Endothelial cell of umbilical vein (primary cell): Measurements from ENCODE around the gene PHTF1. TPM values are rescaled to one million over a fixed set of nuclear protein-coding genes. Genes with fewer than 3 reads are reported as not detected.

Experiments
- BruUV-seq: library from RNA; stranded (reverse); fragments of 400-500 nt; replicated peaks from 2 replicates; lab custom pipeline; 2021; lab: Mats Ljungman, UMichigan
- CTCF ChIA-PET: fragments of 300-600, 350-600 bp; sonication (Branson Sonifier 250); formaldehyde crosslinking; loops from one replicate; lab custom pipeline; 2021; ENCODE audit warnings: antibody characterized with exemption, inconsistent platforms; lab: Charles Lee
- POLR2A ChIA-PET: fragments of 300-600, 350-600 bp; sonication (Branson Sonifier 250); formaldehyde crosslinking; loops from one replicate; lab custom pipeline; 2021; ENCODE audit warnings: antibody characterized with exemption, inconsistent platforms; lab: Charles Lee
- DNase-seq: peaks from one replicate; pipeline ENCODE4 v3.0.0-alpha.2; 2011; ENCODE audit warnings: low read depth, low spot score
- FAIRE-seq: peaks from 2 replicates; lab custom pipeline; 2011; peaks lifted over from hg19 to GRCh38; lab: Jason Lieb, UNC
- H2AFZ ChIP-seq: 2 replicates; pipeline ENCODE4 v1.6.0; 2012; ENCODE audit warnings: low read depth, low read length, control low read depth, inconsistent platforms
- H3K27ac ChIP-seq: 2 replicates; pipeline ENCODE4 v1.5.1; 2011; ENCODE audit warnings: low read depth, mild to moderate bottlenecking, control low read depth, low read length, moderate library complexity; ENCODE audit not compliant: insufficient read depth
- H3K27me3 ChIP-seq, 2 experiments: 2 replicates each; pipeline versions ENCODE4 v1.6.0 to v1.6.1; 2011; ENCODE audit warnings: low read length in 2 of 2, mixed read lengths in 1 of 2; ENCODE audit not compliant: control insufficient read depth in 2 of 2, insufficient read depth in 2 of 2
- H3K36me3 ChIP-seq, 2 experiments: 2 replicates in 1 of 2; 3 replicates in 1 of 2; pipeline ENCODE4 v1.5.1; 2011; ENCODE audit warnings: low read length in 2 of 2, mild to moderate bottlenecking in 1 of 2, moderate library complexity in 1 of 2; ENCODE audit not compliant: control insufficient read depth in 2 of 2, insufficient read depth in 2 of 2; ENCODE audit errors: extremely low read depth in 1 of 2
- H3K4me1 ChIP-seq: 3 replicates; pipeline ENCODE4 v1.5.1; 2011; ENCODE audit warnings: mild to moderate bottlenecking, low read length; ENCODE audit not compliant: control insufficient read depth, insufficient read depth; ENCODE audit errors: extremely low read depth
- H3K4me2 ChIP-seq: 2 replicates; pipeline ENCODE4 v1.6.1; 2011; ENCODE audit warnings: low read length, control low read depth, mixed read lengths; ENCODE audit not compliant: insufficient read depth
- H3K4me3 ChIP-seq, 3 experiments: fragments of 200-600 bp in 1 of 3; sonication (generic), shearing (Covaris generic) in 1 of 3; replicated peaks in 1 of 3; 2 replicates each; pipeline ENCODE4 v1.5.1; 2011 to 2016; ENCODE audit warnings: control low read depth in 3 of 3, low read length in 3 of 3, mild to moderate bottlenecking in 2 of 3, inconsistent platforms in 1 of 3, low read depth in 1 of 3, moderate library complexity in 1 of 3; ENCODE audit not compliant: insufficient read depth in 1 of 3
- H3K79me2 ChIP-seq: 2 replicates; pipeline ENCODE4 v1.6.0; 2012; ENCODE audit warnings: low read length, inconsistent platforms; ENCODE audit not compliant: control insufficient read depth, insufficient read depth
- H3K9ac ChIP-seq: replicated peaks from 2 replicates; pipeline ENCODE3; 2011; ENCODE audit warnings: low read length, control low read depth; ENCODE audit not compliant: insufficient read depth; ENCODE audit errors: extremely low read depth
- H3K9me1 ChIP-seq: replicated peaks from 3 replicates; pipeline ENCODE4 v1.6.0; 2011; ENCODE audit warnings: mild to moderate bottlenecking, low read length; ENCODE audit not compliant: control insufficient read depth, insufficient read depth; ENCODE audit errors: extremely low read depth
- H3K9me3 ChIP-seq: replicated peaks from 2 replicates; pipeline ENCODE4 v1.5.1; 2012; ENCODE audit warnings: low read length, inconsistent platforms; ENCODE audit not compliant: control insufficient read depth, insufficient read depth
- H4K20me1 ChIP-seq: replicated peaks from 2 replicates; pipeline ENCODE3; 2011; ENCODE audit warnings: mild to moderate bottlenecking, low read length; ENCODE audit not compliant: control insufficient read depth, insufficient read depth; ENCODE audit errors: extremely low read depth
- EZH2 ChIP-seq: IDR thresholded peaks from 2 replicates; pipeline ENCODE4 v1.6.1; 2012; ENCODE audit warnings: borderline replicate concordance, low read depth, mild to moderate bottlenecking, moderate library complexity, low read length, inconsistent platforms; ENCODE audit not compliant: severe bottlenecking
- FOS ChIP-seq: IDR thresholded peaks from 2 replicates; pipeline ENCODE4 v1.6.1; 2011; ENCODE audit warnings: mild to moderate bottlenecking, low read length, moderate library complexity, borderline replicate concordance; ENCODE audit not compliant: insufficient read depth
- GATA2 ChIP-seq: IDR thresholded peaks from 2 replicates; pipeline ENCODE4 v1.7.0; 2011; ENCODE audit warnings: low read depth, mild to moderate bottlenecking, moderate library complexity, mixed read lengths, low read length; ENCODE audit not compliant: insufficient read length, insufficient read depth
- JUN ChIP-seq: IDR thresholded peaks from 2 replicates; pipeline ENCODE4 v1.6.1; 2011; ENCODE audit warnings: borderline replicate concordance, low read depth; ENCODE audit not compliant: insufficient read length, insufficient read depth
- MYC ChIP-seq: IDR thresholded peaks from one replicate; pipeline ENCODE4 v1.6.1; 2011; ENCODE audit warnings: mild to moderate bottlenecking, low read depth, low read length
- POLR2AphosphoS5 ChIP-seq: IDR thresholded peaks from 2 replicates; pipeline ENCODE4 v1.6.1; 2012; ENCODE audit warnings: low read depth, mild to moderate bottlenecking, control low read depth, low read length, moderate library complexity; ENCODE audit not compliant: insufficient read depth
- dilution Hi-C: fragments of 300-500 bp; cut with MboI; formaldehyde crosslinking; loops from one replicate; pipeline ENCODE4 v1.15.0; 2019; ENCODE audit warnings: low sequenced_read_pairs; ENCODE audit not compliant: extremely low pct_ligation_motif_present
- intact Hi-C: fragments of 100-400 bp; cut with micrococcal nuclease; formaldehyde crosslinking; loops from one replicate; pipeline ENCODE4 v1.10.0; 2022
- polyA plus RNA-seq, 4 experiments: library from polyadenylated mRNA; depleted of rRNA in 3 of 4; stranded (reverse) in 3 of 4; unstranded in 1 of 4; fragments of >200 nt; gene quantifications; 2 replicates each; pipeline versions ENCODE4 v1.2.1 to v1.2.3, GENCODE V29; 2011 to 2012; ENCODE audit warnings: missing spikeins in 1 of 4
- total RNA-seq: library from RNA; stranded (reverse); gene quantifications from 2 replicates; pipeline ENCODE4 v1.2.3, GENCODE V29; 2021
- TF ChIP-seq, protein P1 (sequence below), 2 donors: IDR thresholded peaks; 1 replicate in 1 of 2; 2 replicates in 1 of 2; pipeline ENCODE4 v1.5.1; 2011; ENCODE audit warnings: low read length in 2 of 2, mild to moderate bottlenecking in 2 of 2, moderate library complexity in 2 of 2, control low read depth in 1 of 2, inconsistent platforms in 1 of 2, low read depth in 1 of 2; ENCODE audit not compliant: insufficient read depth in 1 of 2; ENCODE audit errors: extremely low read depth in 1 of 2

Gene PHTF1
- total and polyA plus RNA-seq, 2 donors (not counting 3 experiments of a cell fraction or from before 2014, with no cell fraction given) = 26.3 to 62.6 TPM

DNA sequence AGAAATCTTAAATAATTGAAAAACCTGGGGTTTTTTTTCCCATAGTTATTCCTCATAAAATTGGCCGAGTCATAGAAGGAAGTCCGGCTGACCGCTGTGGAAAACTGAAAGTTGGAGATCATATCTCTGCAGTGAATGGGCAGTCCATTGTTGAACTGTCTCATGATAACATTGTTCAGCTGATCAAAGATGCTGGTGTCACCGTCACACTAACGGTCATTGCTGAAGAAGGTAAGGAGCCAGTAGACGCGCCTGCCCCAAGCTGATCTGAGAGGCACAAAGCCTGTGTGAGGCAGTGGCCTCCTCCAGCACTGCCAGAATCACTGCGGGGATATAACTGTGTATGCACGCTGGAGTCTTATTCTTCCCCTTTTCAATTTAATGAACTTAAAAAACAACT lies 100.3 kb downstream of the PHTF1 start:
- Histone ChIP-seq H4K20me1 (no peaks in the 10 kb centered on the region), H3K4me3 (peak overlapping the region in 2 of 3 experiments; percentile 2 to 7), H3K36me3 (no peaks in the 10 kb centered on the region), H2AFZ (peak overlapping the region; percentile 90), H3K79me2 (no peaks in the 10 kb centered on the region), H3K4me2 (peak overlapping the region; percentile 73), H3K9me1 (no peaks in the 10 kb centered on the region), H3K27me3 (no peaks in the 10 kb centered on the region), H3K4me1 (peaks cover 15% of the 10 kb centered on the region), H3K9ac (peak overlapping the region; percentile 25), H3K27ac (peak overlapping the region; percentile 72), H3K9me3 (no peaks in the 10 kb centered on the region)
- TF ChIP-seq, protein P1, sequence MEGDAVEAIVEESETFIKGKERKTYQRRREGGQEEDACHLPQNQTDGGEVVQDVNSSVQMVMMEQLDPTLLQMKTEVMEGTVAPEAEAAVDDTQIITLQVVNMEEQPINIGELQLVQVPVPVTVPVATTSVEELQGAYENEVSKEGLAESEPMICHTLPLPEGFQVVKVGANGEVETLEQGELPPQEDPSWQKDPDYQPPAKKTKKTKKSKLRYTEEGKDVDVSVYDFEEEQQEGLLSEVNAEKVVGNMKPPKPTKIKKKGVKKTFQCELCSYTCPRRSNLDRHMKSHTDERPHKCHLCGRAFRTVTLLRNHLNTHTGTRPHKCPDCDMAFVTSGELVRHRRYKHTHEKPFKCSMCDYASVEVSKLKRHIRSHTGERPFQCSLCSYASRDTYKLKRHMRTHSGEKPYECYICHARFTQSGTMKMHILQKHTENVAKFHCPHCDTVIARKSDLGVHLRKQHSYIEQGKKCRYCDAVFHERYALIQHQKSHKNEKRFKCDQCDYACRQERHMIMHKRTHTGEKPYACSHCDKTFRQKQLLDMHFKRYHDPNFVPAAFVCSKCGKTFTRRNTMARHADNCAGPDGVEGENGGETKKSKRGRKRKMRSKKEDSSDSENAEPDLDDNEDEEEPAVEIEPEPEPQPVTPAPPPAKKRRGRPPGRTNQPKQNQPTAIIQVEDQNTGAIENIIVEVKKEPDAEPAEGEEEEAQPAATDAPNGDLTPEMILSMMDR (IDR thresholded peaks at IDR 0.05; ENCODE audit: extremely low read depth in 1 of 2, insufficient read depth in 1 of 2, low read depth in 1 of 2, low read length in 2 of 2) = no peak
- TF ChIP-seq JUN (peak; percentile 3), MYC (no peak), EZH2 (no peak), FOS (no peak), POLR2AphosphoS5 (peak; percentile 39), GATA2 (peak; percentile 95)
- dilution Hi-C loops (no loop called here), intact Hi-C loops (loop anchor here (5.0 kb wide), 1 partner anchor 267 kb away; the partner anchor contains the start of gene MAGI3)
- FAIRE-seq = peak; percentile 88
- no TSS peak for BruUV-seq
- POLR2A ChIA-PET = interaction anchor here (0.9 kb wide), 1 partner anchor 24 kb away, joined by 3 read pairs; no protein-coding TSS in a partner anchor
- DNase-seq = peak; percentile 83
- CTCF ChIA-PET = interaction anchor here (1.3 kb wide), 1 partner anchor 20 kb away, joined by 4 read pairs; no protein-coding TSS in a partner anchor
